ENCODE data around the gene GRK7.

The GRK7 gene

DNA sequence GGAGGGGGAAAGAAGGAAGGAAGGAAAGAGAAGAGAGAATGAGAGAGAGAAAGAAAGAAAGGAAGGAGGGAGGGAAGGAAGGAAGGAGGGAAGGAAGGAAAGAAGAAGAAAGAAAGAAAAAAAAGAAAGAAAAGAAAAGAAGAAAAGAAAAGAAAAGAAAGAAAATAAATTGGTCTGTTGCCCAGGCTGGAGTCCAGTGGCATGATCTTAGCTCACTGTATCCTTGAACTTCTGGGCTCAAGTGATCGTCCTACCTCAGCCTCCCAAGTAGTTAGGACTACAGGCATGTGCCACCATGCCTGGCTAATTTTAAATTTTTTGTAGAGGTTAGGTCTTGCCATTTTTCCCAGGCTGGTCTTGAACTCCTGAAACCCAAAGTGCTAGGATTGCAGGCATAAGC is 36.7 kb upstream of the GRK7 start:
- no peak overlapping the region for H3K4me3 ChIP-seq (ENCODE audit: low read depth, low read length)
- DNase-seq (ENCODE audit: low read depth) = no peak
- TF ChIP-seq, protein P1, sequence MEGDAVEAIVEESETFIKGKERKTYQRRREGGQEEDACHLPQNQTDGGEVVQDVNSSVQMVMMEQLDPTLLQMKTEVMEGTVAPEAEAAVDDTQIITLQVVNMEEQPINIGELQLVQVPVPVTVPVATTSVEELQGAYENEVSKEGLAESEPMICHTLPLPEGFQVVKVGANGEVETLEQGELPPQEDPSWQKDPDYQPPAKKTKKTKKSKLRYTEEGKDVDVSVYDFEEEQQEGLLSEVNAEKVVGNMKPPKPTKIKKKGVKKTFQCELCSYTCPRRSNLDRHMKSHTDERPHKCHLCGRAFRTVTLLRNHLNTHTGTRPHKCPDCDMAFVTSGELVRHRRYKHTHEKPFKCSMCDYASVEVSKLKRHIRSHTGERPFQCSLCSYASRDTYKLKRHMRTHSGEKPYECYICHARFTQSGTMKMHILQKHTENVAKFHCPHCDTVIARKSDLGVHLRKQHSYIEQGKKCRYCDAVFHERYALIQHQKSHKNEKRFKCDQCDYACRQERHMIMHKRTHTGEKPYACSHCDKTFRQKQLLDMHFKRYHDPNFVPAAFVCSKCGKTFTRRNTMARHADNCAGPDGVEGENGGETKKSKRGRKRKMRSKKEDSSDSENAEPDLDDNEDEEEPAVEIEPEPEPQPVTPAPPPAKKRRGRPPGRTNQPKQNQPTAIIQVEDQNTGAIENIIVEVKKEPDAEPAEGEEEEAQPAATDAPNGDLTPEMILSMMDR (IDR thresholded peaks at IDR 0.05; ENCODE audit: insufficient read depth, low read depth, low read length, missing control alignments) = no peak

DNA sequence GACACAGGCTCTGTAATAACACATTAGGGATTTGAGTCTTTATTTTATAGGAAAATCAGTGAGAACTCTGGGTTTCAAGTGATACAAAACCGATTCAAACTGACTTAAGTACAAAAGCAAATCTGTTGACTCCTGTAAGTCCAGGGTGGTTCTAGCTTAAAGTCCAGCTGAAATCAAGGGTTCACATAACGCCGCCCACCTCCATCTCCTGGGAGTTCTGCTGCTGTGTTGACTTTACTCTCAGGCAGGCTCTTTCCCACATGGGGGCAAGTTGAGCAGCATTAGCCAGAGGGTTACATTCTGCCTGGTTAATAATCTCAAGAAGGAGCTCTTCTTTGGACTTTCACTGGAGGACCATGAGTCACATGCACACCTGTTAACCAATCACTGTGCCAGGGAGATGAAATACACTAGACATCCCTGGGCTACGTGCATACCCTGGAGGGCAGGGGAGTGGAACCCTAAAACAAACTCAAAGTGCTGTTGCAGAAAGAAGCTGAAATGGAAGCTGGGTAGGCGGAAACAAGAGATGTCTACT is 34.8 kb upstream of the GRK7 start:
- no peak for DNase-seq (ENCODE audit: low read depth)
- no peak overlapping the region for H3K4me3 ChIP-seq (ENCODE audit: low read depth, low read length)
- TF ChIP-seq, protein P1 (IDR thresholded peaks at IDR 0.05; ENCODE audit: insufficient read depth, low read depth, low read length, missing control alignments) = no peak

DNA sequence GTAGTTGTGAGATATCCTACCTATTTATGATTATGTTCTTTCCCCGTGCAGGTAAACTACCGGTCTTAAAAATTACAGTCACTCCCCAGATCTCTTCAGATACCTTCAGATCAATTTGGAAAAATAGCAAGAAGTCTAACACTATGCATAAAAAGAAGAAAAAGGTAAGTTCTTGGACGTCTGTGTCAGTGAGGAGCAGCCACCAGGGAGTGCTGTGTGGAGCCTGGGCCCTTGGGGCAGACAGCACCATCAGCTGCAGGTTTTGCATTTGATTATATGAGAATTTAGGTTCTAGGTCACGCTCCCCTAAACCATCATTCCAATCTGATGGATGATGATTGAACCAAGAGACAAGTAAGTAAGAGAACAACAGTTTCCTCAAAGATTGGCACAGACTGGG is 34.0 kb upstream of the GRK7 start:
- H3K4me3 ChIP-seq (ENCODE audit: low read depth, low read length) = no peak overlapping the region
- TF ChIP-seq, protein P1 (IDR thresholded peaks at IDR 0.05; ENCODE audit: insufficient read depth, low read depth, low read length, missing control alignments) = peak; percentile 9
- no peak for DNase-seq (ENCODE audit: low read depth)

DNA sequence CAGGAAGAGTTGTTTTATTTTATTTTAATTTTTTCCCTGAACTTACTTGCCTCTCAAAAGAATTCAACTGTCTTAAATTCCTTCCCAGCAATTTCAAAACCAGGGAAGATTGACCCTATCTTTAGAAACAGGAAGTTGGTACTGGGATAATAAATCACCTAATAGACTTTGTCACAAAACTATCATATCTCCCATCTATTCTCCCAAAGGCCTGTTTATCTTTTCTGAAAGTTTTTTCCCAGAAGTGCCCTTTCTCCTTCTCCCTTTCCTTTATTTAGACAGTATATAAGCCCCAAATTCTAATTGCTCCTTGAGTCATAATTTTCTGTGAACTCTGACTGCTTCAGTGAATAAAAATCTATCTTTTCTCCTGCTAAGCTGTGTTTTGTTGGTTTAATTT is 28.0 kb upstream of the GRK7 start:
- H3K4me3 ChIP-seq (ENCODE audit: low read depth, low read length) = no peak overlapping the region
- TF ChIP-seq, protein P1 (IDR thresholded peaks at IDR 0.05; ENCODE audit: insufficient read depth, low read depth, low read length, missing control alignments) = no peak
- DNase-seq (ENCODE audit: low read depth) = no peak

DNA sequence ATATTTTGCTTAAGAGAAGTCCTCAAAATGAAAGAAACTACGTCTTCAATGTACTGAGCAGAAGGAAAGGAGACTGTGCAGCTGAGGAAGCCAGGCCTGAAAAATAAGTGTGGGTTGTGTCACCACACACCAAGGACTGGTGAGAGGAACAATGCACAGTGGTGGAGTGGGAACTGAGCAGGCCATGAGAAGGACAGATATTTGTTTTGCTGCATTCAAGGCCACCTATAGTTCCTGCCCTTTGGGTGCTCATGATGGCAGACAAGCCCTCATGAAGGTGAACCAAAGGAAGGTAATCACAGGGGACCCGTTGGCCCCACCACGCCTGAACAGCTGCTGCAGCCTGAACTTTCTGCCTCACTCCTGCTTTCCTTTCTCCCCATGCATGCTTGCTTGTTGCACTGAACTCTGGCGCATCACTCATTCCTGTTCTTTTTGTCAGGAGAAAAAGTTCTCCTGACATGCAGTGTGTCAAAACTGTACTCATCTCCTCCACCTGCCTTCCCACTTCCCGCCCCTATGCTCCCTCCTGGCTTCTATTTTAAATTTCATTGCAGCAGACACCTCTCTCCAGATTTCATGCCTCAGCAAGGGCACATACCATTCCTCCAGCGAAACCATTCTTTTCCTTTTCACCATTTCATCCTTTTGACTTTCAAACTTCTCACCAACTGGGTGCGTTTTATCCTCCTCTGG is 27.3 kb upstream of the GRK7 start:
- no peak for DNase-seq (ENCODE audit: low read depth)
- H3K4me3 ChIP-seq (ENCODE audit: low read depth, low read length) = no peak overlapping the region
- TF ChIP-seq, protein P1 (IDR thresholded peaks at IDR 0.05; ENCODE audit: insufficient read depth, low read depth, low read length, missing control alignments) = no peak

DNA sequence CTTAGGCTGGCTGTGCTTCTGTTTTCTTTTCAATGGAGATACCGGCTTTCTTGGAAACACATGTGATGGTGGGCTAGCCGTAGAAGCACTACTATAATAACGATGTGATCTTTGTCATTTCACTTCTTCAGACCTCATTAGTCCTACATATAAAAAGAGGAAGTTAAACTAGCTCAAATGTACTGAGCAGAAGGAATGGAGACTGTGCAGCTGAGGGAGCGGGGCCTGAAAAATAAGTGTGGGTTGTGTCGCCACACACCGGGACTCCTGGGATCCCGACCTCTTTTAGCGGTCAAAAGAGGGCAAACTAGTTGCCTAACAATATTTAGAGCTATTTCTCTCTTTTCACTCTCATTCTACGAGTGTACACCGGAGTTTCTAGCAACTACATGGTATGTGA is 26.1 kb upstream of the GRK7 start:
- no peak for DNase-seq (ENCODE audit: low read depth)
- no peak overlapping the region for H3K4me3 ChIP-seq (ENCODE audit: low read depth, low read length)
- TF ChIP-seq, protein P1 (IDR thresholded peaks at IDR 0.05; ENCODE audit: insufficient read depth, low read depth, low read length, missing control alignments) = no peak

DNA sequence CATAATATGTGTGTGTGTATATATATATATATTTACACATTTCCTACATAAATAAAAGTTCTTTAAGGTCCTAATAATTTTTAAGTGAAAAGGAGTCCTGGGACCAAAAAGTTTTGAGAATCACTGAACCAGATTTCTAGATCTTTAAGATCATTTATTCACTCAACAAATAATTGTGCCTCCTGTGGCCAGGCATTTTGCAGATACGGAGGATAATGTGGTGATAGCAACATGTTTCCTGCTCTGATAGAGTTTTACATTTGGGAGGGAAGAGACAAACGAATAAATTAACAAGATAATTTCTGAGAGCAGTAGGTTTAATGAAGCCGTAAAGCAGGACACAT is 25.6 kb upstream of the GRK7 start:
- DNase-seq (ENCODE audit: low read depth) = no peak

More for the DNA sequence above, 25.6 kb upstream of the GRK7 start:
- peak overlapping the region; percentile 58 for H3K4me3 ChIP-seq (ENCODE audit: low read depth, low read length)
- TF ChIP-seq, protein P1 (IDR thresholded peaks at IDR 0.05; ENCODE audit: insufficient read depth, low read depth, low read length, missing control alignments) = no peak
